Gastroesophageal sphincter (tissue), 4 donors: ENCODE results near the gene TRIM63. TPM values are rescaled to one million over a fixed set of nuclear protein-coding genes. Genes with fewer than 3 reads are reported as not detected.

Experiments
- ATAC-seq: fragments of 150-250 bp; one replicate; pipeline ENCODE4 v1.9.1; 2016; ENCODE audit warnings: mild to moderate bottlenecking, moderate library complexity
- H3K27ac ChIP-seq, 4 donors: fragments of 200-600 bp; sonication (generic) in 3 of 4; 1 replicate in 3 of 4; 2 replicates in 1 of 4; pipeline ENCODE4 v1.5.1; 2016 to 2019
- H3K27me3 ChIP-seq: fragments of 200-600 bp; sonication (generic); one replicate; pipeline ENCODE4 v1.5.1; 2019
- H3K36me3 ChIP-seq, 2 donors: fragments of 200-600 bp; sonication (generic); one replicate each; pipeline ENCODE4 v1.5.1; 2019; ENCODE audit warnings: control low read depth in 1 of 2
- H3K4me1 ChIP-seq, 3 donors: fragments of 200-600 bp; sonication (generic); 1 replicate in 2 of 3; 2 replicates in 1 of 3; pipeline ENCODE4 v1.5.1; 2016 to 2019; ENCODE audit warnings: control low read depth in 2 of 3
- H3K4me3 ChIP-seq, 2 donors: fragments of 200-600 bp; sonication (generic); one replicate each; pipeline ENCODE4 v1.5.1; 2019; ENCODE audit warnings: mild to moderate bottlenecking in 1 of 2, moderate library complexity in 1 of 2
- H3K9me3 ChIP-seq, 3 donors: fragments of 200-600 bp; sonication (generic); one replicate each; pipeline ENCODE4 v1.5.1; 2017 to 2019; ENCODE audit warnings: control low read depth in 2 of 3
- CTCF ChIP-seq, 4 experiments: fragments of 200-600 bp in 2 of 4; fragments of 450-650 bp in 2 of 4; sonication (generic) in 1 of 4; IDR thresholded peaks; one replicate each; pipeline ENCODE4 v1.5.1; 2017 to 2019; ENCODE audit warnings: antibody characterized with exemption in 4 of 4, mild to moderate bottlenecking in 2 of 4, moderate library complexity in 2 of 4
- EP300 ChIP-seq: sonication (generic); formaldehyde crosslinking; IDR thresholded peaks from one replicate; pipeline ENCODE4 v1.6.1; 2017; ENCODE audit warnings: antibody characterized with exemption, mild to moderate bottlenecking
- POLR2A ChIP-seq, 2 donors: fragments of 450-650 bp; IDR thresholded peaks; one replicate each; pipeline ENCODE4 v1.6.1; 2017; ENCODE audit warnings: antibody characterized with exemption in 2 of 2, mild to moderate bottlenecking in 2 of 2, moderate library complexity in 1 of 2
- POLR2AphosphoS5 ChIP-seq: sonication (generic); formaldehyde crosslinking; IDR thresholded peaks from one replicate; pipeline ENCODE4 v1.6.1; 2017; ENCODE audit warnings: antibody characterized with exemption
- WGBS, 2 donors: methylation state at CpG; one replicate each; pipeline ENCODE4 v1.1.5; 2018; ENCODE audit warnings: low coverage in 1 of 2; 5-methylcytosine and 5-hydroxymethylcytosine counted together
- total RNA-seq, 4 donors: library from RNA; depleted of rRNA; stranded (reverse); fragments of >200 nt; gene quantifications; one replicate each; pipeline ENCODE4 v1.1.0, GENCODE V29; 2016

Gene TRIM63
- total RNA-seq, 4 donors from 2014 or later = 0.15 to 2.3 (median 0.82) TPM

- no peak for TF ChIP-seq EP300
- TF ChIP-seq CTCF (IDR thresholded peaks at IDR 0.05) = no peak
- no peak for TF ChIP-seq POLR2A (IDR thresholded peaks at IDR 0.05)
- no peak for TF ChIP-seq POLR2AphosphoS5
- no peak for ATAC-seq
- Histone ChIP-seq H3K36me3 (no peaks in the 10 kb centered on the region), H3K27ac (no peak overlapping the region), H3K4me3 (no peak overlapping the region), H3K9me3 (no peaks in the 10 kb centered on the region), H3K4me1 (no peaks in the 10 kb centered on the region), H3K27me3 (peaks cover 32% of the 10 kb centered on the region)
- 30 to 73% methylated on average over 2 to 5 of the region's 7 CpGs for WGBS, 2 donors
These were observed 7.5 kb downstream of the TRIM63 start for GRCh38 chr1:26059906-26060305.

GRCh38 chr1:26058052-26058595 is 9.3 kb downstream of the TRIM63 start:
- no peak for ATAC-seq
- H3K4me1 ChIP-seq = no peaks in the 10 kb centered on the region
- H3K4me3 ChIP-seq = no peak overlapping the region
- TF ChIP-seq POLR2AphosphoS5 = no peak
- TF ChIP-seq EP300 = no peak
- no peak for TF ChIP-seq POLR2A (IDR thresholded peaks at IDR 0.05)
- TF ChIP-seq CTCF (IDR thresholded peaks at IDR 0.05) = no peak
- peaks cover 44% of the 10 kb centered on the region for H3K27me3 ChIP-seq
- WGBS, 2 donors = 83 to 88% methylated on average over 3 to 4 of the region's 5 CpGs
- no peaks in the 10 kb centered on the region for H3K9me3 ChIP-seq
- H3K36me3 ChIP-seq = no peaks in the 10 kb centered on the region
- H3K27ac ChIP-seq = no peak overlapping the region

GRCh38 chr1:26057189-26057588 is 10.2 kb downstream of the TRIM63 start:
- H3K27ac ChIP-seq = no peak overlapping the region
- no peaks in the 10 kb centered on the region for H3K36me3 ChIP-seq
- TF ChIP-seq POLR2A (IDR thresholded peaks at IDR 0.05) (no peak), POLR2AphosphoS5 (no peak), EP300 (no peak), CTCF (IDR thresholded peaks at IDR 0.05) (no peak)
- peaks cover 51% of the 10 kb centered on the region for H3K27me3 ChIP-seq
- H3K4me1 ChIP-seq = no peaks in the 10 kb centered on the region
- ATAC-seq = no peak
- whole genome bisulfite sequencing, 2 donors = no CpG with 5 or more reads among the region's 2 CpGs
- no peaks in the 10 kb centered on the region for H3K9me3 ChIP-seq
- no peak overlapping the region for H3K4me3 ChIP-seq

- peaks cover 57% of the 10 kb centered on the region for H3K27me3 ChIP-seq
- no peaks in the 10 kb centered on the region for H3K4me1 ChIP-seq
- no peak for TF ChIP-seq CTCF (IDR thresholded peaks at IDR 0.05)
- no peak for TF ChIP-seq POLR2A (IDR thresholded peaks at IDR 0.05)
- no peak for TF ChIP-seq POLR2AphosphoS5
- no peak for TF ChIP-seq EP300
- ATAC-seq = no peak
- H3K9me3 ChIP-seq = no peaks in the 10 kb centered on the region
- 75 to 100% methylated on average over 1 to 2 of the region's 2 CpGs for WGBS, 2 donors
- no peaks in the 10 kb centered on the region for H3K36me3 ChIP-seq
- no peak overlapping the region for H3K27ac ChIP-seq
- H3K4me3 ChIP-seq = no peak overlapping the region
These were observed 12.4 kb downstream of the TRIM63 start for GRCh38 chr1:26055041-26055440.

- WGBS, 2 donors = 41 to 49% methylated on average over 6 to 11 of the region's 16 CpGs
- no peak for ATAC-seq
- TF ChIP-seq POLR2AphosphoS5 = no peak
- no peak for TF ChIP-seq CTCF (IDR thresholded peaks at IDR 0.05)
- no peak for TF ChIP-seq EP300
- no peak for TF ChIP-seq POLR2A (IDR thresholded peaks at IDR 0.05)
These were observed 13.5 kb downstream of the TRIM63 start for GRCh38 chr1:26053718-26054560.

More at GRCh38 chr1:26053718-26054560, 13.5 kb downstream of the TRIM63 start:
- H3K4me3 ChIP-seq = no peak overlapping the region
- H3K4me1 ChIP-seq = no peaks in the 10 kb centered on the region
- no peaks in the 10 kb centered on the region for H3K36me3 ChIP-seq
- no peaks in the 10 kb centered on the region for H3K9me3 ChIP-seq
- peaks cover 57% of the 10 kb centered on the region for H3K27me3 ChIP-seq
- no peak overlapping the region for H3K27ac ChIP-seq
